GM21447 (cell line): Measurements from ENCODE around the gene DCAF6.
A peak's percentile ranks its signal among the peaks of the same experiment; 100 is the strongest.
"Not testable (repeated sequence)": the region's sequence is repeated elsewhere in the genome, so short reads cannot be mapped to it uniquely, and the experiment has no call there.

Experiments used
- ATAC-seq: cut with Tn5 transposase; IDR thresholded peaks from one replicate; pipeline ENCODE4 v1.9.1; 2021; ENCODE audit not compliant: unreplicated experiment

Gene DCAF6, protein sequence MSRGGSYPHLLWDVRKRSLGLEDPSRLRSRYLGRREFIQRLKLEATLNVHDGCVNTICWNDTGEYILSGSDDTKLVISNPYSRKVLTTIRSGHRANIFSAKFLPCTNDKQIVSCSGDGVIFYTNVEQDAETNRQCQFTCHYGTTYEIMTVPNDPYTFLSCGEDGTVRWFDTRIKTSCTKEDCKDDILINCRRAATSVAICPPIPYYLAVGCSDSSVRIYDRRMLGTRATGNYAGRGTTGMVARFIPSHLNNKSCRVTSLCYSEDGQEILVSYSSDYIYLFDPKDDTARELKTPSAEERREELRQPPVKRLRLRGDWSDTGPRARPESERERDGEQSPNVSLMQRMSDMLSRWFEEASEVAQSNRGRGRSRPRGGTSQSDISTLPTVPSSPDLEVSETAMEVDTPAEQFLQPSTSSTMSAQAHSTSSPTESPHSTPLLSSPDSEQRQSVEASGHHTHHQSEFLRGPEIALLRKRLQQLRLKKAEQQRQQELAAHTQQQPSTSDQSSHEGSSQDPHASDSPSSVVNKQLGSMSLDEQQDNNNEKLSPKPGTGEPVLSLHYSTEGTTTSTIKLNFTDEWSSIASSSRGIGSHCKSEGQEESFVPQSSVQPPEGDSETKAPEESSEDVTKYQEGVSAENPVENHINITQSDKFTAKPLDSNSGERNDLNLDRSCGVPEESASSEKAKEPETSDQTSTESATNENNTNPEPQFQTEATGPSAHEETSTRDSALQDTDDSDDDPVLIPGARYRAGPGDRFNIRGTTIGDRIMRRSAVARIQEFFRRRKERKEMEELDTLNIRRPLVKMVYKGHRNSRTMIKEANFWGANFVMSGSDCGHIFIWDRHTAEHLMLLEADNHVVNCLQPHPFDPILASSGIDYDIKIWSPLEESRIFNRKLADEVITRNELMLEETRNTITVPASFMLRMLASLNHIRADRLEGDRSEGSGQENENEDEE

DNA sequence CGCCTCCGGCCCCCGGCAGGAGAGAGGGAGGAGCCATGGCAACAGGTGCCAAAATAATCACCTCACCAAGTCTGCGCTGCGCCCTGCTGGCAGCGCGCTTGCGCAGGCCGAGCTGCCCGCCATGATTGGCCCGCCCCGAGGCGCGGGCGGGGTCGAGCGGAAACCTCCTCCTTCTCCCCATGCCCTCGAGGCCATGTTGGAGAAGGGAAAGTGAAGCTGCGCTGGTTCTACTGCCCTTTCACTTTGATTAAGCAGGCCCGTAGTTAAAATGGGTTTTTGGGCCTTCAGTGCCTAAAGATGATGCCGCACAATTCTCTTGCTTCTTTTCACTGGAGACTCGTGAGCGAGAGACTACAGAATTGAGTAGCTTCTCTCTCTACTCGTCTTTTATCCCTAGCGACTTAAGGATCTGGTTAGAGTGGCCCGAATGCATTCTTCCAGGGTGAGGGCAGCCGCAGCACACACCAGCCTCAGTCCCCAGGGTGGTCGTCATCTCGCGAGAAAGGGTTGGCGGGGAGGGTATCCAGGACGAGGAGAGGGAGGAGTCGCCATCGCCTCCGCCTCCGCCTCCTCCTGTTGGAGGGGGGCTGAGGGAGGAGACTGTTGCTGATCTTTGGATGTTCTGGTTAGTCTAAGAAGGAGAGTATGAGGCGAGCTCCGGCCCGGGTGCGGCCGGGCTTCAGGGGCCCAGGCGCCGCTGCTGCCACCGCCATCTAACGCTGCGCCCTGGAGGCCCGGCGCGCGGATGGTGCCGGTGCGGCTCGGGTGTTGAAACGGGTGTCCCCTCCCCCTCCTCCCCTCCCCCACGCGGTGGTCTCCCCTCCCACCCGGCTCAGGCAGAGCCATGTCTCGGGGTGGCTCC, at the start of gene DCAF6:
DCAF6 (plus strand) TSS at position 616 of the 862 bp plus-strand sequence; CDS start at position 845, 229 bp downstream.
- ATAC-seq = peak; percentile 74

DNA sequence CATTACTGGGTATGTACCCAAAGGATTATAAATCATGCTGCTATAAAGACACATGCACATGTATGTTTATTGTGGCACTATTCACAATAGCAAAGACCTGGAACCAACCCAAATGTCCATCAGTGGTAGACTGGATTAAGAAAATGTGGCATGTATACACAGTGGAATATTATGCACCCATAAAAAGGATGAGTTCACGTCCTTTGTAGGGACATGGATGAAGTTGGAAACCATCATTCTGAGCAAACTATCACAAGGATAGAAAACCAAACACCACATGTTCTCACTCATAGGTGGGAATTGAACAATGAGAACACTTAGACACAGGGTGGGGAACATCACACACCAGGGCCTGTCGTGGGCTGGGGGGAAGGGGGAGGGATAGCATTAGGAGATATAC, 49.3 kb upstream of the DCAF6 start:
- not testable (repeated sequence) for ATAC-seq

DNA sequence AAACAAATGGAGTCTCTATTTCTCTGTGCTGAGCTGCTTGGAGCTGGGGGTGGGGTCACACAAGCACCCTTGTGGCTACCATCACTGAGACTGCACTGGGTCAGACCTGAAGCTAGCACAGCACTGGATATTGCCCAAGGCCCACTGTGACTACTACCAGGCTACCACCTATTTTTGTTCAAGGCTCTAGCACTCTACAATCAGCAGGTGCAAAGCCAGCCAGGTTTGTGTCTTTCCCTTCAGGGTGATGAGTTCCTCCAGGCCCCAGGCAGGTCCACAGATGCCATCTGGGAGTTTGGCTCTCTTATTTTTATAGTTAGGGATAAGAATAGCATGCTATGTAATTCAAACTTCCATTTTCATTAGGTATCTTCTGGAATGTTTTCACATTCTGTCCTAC, 46.1 kb upstream of the DCAF6 start:
- ATAC-seq = no peak

DNA sequence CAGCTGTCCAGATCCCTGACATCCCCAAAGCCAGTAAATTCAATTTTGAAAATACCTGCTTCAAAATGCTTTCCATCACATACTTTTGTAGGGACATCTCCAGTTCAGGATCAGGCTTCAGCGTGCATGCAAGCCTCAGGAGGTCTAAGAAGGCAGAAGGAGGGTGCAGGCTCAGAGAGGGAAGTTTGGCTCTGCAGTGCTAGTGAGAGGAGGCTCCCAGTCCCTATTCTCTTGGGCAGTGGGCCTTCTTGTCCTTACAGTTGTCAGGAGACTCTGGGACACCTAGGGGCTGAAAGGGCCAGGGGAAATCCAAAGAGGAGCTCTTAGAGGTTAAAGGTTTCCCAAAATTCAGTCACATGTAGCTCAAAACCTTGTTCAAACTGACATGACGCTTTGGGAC, 42.7 kb upstream of the DCAF6 start:
- no peak for ATAC-seq

DNA sequence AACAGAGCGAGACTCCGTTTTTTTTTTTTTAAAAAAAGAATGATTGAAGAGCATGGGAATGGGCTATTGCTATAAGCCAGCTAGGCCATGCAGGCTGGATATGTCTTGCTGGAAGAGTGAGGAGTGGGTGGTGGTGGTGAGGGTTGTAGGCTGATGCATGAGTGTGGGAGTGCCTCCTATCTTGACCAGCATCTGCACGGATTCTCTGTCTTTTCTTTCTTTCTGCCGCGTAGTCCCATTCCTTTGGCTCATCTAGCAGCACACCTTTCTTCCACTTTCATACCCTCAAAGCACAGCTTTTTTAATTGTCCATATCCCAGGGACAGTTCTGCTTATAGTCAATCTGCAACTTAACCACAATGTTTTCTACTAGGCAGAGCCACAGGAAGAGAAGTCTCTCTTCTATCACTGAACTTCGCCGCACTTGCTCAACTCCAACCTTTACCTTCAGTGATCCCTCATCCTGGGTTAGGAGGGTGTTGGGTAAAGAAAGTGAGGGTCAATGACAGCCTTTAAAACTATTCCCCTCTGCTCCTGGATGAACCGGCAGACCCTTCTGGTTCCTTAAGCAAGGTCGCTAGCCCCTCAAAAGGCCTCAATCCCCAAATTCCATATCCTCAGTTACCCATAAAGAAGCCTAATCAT, 37.8 kb upstream of the DCAF6 start:
- no peak for ATAC-seq

DNA sequence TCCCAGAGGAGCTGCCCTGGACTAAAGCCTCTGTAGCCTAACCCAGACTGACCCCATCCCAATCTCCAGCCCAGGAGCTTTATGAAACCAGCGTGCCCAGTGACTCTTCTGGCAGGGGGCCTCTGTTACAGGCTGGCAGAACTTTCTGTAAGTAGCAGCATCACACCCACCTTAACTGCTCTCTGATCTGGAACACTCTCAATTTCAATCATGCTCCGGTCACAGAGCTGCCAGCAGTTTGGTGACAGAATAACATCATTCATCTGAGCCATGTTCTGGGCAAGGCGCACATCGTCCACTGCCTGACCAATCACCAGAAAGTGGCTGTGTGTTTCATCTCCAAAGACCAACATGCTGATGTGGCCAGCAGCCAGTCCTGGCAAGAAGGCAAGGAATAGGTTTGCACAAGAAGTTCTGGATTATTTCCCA, 37.2 kb upstream of the DCAF6 start:
- ATAC-seq = peak; percentile 92

DNA sequence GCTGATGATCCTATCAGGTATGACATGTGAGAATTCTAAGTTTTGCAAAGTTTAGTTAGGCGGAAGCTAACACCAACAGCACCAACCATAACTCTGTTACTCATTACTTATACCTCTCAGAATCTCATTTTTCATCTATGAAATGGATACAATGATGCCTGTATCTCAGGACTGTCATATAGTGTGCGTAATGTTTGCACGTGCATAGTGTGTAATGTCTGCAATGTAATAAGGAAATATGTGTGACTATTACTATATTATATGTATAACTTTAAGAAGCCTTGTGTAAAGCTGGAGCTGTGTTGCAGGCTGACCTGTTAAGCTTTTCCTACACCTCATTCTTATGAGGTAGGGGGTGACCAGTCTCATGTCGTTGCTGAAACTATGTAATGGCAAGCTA, 35.6 kb upstream of the DCAF6 start:
- ATAC-seq = no peak

DNA sequence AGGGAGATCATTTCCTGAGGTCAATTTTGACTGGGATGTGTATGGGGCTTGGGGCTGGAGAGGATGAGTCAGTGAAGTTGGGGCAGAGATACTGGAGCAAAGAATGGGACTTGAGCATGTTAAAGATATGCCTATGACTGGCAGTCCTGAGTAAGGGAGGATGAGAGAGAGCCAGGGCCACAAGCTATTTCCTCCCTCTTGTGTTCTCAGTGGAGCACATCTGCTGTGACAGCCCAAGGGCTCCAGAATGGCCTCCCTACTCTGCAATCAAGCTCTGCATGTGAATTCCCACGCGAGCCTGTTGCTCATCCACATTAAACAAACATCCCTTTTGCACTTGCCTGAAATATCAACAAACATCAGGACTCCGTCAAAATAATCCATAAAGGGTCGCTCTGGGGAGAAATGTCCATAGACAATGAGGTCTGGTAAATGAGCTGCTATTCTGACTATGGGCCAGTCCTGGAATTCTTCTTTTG, 31.8 kb upstream of the DCAF6 start:
- no peak for ATAC-seq

DNA sequence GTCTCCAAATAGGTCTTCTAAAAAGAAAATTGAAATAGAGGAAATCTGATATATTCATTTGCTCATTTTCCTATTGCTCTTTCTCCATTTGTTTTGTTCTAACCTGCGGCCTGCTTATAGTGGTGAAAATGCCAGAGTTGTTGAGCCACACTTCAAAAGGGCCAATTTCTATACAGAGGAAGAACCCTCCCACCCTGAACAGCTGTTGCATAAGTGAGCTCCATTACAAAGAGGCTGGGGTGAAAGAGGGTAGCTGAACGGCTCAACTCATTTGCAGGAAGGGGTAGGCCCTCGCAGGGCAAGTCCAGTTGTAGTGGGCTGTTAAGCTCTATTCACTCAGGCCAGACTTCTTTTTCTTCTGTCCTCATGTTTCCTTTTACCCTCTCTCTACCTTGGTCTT, 31.3 kb upstream of the DCAF6 start:
- no peak for ATAC-seq

DNA sequence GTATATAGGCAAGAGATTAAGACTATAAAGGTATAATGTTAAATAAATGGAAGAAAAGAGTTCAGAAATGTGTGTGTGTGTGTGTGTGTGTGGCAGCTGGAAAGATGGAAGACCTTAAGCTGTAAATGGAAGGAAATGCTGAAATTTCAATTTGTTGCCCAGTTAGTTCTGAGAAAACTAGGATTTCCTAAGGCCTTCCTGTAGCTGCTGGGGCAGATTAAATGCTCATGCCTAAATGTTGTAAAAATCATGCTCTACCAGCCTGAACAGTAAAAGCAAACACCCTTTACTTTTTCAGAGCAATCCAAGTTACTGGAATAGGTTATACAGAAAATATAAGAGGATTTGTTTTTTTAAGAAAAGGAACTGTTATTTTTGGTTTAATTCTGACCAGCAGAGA, 30.8 kb upstream of the DCAF6 start:
- no peak for ATAC-seq

DNA sequence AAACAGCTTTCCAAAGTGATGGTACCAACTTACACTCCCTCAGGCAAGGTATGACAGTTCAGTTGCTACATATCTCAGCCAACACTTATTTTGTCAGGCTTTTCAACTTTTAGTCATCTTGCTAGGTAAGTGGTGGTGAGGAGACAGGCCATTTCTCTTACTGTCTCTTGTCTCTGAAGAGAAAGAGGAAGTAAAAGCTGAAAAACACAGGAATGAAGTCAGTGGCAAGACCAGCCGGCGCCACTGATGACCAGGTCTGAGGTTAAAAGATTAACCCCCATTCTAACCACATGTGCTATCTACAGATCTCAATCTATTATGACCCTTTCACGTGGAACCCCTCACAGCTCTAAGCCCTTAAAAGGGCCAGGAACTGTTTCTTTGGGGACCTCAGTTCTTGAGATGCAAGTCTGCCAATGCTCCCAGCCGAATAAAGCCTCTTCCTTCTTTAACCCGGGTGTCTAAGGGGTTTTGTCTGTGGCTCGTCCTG, 26.7 kb upstream of the DCAF6 start:
- peak; percentile 75 for ATAC-seq

DNA sequence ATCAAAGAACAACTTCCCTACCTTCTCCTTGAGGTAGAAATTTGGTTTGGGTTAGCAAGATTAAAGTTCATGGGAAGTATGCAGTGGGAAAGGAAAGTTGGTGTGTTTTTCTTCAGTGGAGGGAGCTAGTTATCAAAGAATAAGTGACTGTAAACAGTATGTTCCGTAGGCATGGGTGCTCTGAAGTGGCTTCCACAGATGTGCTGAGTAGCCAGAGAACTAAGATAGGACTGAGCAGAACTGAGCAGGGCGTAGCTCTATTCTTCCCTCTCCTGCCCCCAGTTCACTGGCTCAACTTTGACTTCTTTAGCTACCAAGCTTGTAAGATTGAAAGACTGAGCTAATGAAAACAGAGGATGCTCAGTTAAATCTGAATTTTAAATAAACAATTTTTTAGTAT, 26.0 kb upstream of the DCAF6 start:
- no peak for ATAC-seq

DNA sequence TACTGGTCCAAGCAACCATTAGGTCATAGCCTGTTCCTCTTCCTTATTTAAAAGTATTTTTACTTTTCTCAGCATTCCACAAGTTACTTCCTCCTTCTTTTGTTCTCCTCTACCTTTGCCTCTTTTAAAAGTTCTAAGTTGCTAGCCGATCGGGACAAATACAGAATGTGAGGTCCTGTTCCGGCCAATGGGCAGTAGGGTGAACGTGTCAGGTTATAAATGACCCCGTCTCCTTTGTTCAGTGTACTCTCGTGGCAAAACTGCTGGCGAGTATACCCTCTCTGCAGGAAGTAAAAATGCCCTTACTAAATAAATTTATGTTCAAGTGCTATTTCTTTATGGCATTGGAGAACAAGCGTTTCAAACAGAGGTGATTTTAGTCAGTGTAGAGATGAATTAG, 25.1 kb upstream of the DCAF6 start:
- no peak for ATAC-seq

DNA sequence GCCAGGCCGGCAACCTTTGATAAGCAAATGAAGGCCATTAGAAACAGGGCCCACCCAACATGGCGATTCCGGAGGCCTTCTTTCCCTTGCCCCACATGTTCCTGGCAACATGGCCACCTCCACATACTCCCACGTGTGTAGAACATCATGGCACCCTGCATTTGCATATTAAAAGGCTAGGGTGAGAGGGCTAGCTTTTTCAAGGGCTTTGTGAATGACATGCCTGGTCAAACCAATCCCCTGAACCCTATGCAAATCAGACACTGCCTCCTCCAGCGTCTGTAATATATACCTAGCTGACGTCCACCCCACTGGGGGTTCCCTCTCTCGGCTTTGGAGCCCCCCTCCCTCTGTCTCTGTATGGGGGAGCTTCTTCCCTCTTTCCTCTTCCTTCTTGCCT, 24.2 kb upstream of the DCAF6 start:
- no peak for ATAC-seq

DNA sequence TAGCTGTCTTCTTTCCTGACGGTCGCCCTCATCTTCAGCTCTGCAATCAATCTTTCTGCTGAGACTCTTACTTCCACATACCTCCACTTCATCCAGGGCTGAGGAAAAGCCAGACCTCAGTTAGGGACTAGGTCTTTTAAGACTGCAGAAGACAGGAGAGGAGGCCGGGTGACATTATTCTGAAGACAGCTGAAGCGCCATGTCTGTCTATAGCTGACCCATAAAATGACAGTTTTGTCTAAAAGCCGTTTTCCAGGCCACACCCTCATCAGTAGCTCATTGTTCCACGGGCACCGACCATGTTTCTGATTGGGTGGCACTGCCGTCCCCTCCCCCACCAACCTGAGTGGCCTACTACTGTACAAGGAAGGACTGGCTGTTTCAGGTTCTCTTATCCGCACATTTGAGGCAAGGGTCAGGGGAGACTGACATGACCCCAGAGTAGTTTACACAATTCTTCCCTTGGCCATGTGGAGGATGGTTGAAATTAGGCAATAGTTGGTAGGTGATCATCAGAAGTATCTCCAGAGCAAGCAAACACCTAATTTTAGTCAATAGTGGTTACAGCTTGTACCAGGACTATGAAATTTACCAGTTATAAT, 22.5 kb upstream of the DCAF6 start, which contains the start of gene ADCY10:
ADCY10 (minus strand) TSS at position 240 of the 602 bp plus-strand sequence. CDS start 8,994 bp downstream, outside the sequence.
- no peak for ATAC-seq

DNA sequence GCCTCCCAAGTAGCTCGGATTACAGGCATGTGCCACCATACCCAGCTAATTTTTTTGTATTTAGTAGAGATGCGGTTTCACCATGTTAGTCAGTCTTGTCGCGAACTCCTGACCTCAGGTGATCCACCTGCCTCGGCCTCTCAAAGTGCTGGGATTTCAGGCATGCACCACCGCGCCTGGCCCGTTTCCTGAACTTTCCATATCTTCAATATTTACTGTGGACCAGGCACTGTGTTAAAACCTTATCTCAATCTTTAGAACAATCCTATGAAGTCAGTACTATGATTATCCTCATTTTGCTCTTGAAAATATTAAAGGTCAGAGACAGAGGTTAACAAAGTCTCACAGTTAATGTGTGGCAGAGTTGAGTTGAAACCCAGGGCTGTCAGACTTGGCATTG, 20.9 kb upstream of the DCAF6 start:
- no peak for ATAC-seq

DNA sequence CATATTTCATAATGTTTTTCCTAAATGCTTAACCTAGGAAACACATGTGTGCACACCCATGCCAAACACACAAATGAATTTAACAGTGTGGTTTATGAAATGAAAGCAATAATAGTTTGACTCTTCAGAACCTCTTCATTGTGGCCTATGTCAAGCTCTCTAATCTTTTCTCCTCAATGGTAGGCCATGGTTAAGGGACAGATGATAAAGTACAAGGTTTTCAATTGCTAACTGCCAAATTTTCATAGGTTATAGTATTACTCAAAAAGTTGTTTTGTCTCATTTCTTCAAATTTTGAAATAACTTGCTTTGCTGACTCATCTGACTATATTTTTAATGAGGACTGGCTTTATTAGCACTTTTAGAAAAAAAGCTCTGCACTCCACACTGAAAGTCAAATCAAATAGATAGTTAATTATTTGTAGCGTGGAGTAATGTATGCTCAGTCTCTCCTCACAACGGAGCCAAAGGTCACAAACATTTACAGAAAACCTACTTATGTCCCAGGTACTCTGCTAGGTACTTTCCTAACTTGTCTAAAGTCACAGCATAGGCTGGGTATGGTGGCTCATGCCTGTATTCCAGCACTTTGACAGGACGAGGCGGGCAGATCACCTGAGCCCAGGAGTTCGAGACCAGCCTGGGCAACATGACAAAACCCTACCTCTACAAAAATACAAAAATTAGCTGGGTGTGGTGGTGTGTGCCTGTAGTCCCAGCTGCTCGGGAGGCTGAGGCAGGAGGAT, 19.5 kb upstream of the DCAF6 start:
- no peak for ATAC-seq

DNA sequence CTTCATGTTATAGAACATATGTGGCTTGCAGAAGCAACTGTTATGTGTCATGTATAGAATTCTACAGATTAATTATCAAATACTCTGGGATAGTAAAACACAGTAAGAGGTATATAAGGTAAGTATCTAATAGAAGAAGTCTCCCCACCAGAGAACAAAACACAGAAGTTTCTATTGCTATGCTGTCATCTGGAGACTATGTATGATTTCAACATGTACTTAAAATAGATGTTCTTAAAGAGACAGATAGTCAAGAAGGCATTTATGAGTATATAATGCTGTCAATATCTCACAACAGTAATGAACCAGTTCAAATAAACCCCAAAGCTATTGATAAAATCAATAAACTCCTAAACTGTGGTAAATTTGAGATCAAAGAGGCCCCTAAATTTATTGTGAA, 14.5 kb upstream of the DCAF6 start:
- ATAC-seq = no peak

DNA sequence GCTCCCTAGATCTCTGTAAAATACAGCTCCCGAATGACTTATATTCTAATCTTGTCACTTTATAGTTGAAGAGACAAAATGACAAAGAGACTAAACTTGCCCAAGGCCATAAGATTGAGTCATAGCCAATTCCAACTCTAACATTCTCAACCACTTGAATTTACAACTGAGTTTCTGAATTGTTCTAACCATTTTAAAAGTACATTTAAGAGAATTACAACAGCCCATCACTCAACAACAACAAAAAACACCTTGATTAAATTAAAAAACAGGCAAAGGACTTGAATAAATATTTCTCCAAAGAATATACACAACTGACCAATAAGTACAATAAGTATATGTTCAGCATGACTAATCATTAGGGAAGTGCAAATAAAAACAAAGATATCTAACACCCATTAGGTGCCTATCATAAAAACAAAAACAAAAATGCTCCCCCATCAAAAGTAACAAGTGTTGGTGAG, 13.8 kb upstream of the DCAF6 start:
- no peak for ATAC-seq
